ENCODE data around the gene RTL10. TPM values are rescaled to one million over a fixed set of nuclear protein-coding genes. Genes with fewer than 3 reads are reported as not detected.

Gene RTL10
- polyA plus RNA-seq, 1 experiment = 9.5 TPM

- DNase-seq (ENCODE audit: low read depth, low spot score) = no peak
- ChIA-PET POLR2A (no interaction called here), CTCF (interaction anchor here (0.7 kb wide), 1 partner anchor 69 kb away, joined by 3 read pairs; no protein-coding TSS in a partner anchor)
- Histone ChIP-seq H3K27ac (ENCODE audit: low read depth, low read length) (no peak overlapping the region), H3K4me3 (ENCODE audit: low read depth, low read length) (no peak overlapping the region), H3K27me3 (ENCODE audit: control insufficient read depth, insufficient read depth, low read length) (no peaks in the 10 kb centered on the region), H3K9me3 (ENCODE audit: control insufficient read depth, insufficient read depth, low read length) (no peaks in the 10 kb centered on the region; the same call in 1 of the 2 replicates)
- TF ChIP-seq CTCF (IDR thresholded peaks at IDR 0.05; ENCODE audit: low read depth, low read length) = no peak
Observed at GRCh38 chr22:19819911-19820879, 34.5 kb downstream of the RTL10 start.

GRCh38 chr22:19819208-19819910, 35.3 kb downstream of the RTL10 start:
- ChIA-PET POLR2A (no interaction called here), CTCF (no interaction called here)

GRCh38 chr22:19818324-19819207, 36.1 kb downstream of the RTL10 start:
- no peaks in the 10 kb centered on the region; the same call in 1 of the 2 replicates for H3K9me3 ChIP-seq (ENCODE audit: control insufficient read depth, insufficient read depth, low read length)
- H3K27me3 ChIP-seq (ENCODE audit: control insufficient read depth, insufficient read depth, low read length) = no peaks in the 10 kb centered on the region
- no peak for TF ChIP-seq CTCF (IDR thresholded peaks at IDR 0.05; ENCODE audit: low read depth, low read length)
- ChIA-PET CTCF (interaction anchor here (0.6 kb wide), 1 partner anchor 41 kb away, joined by 3 read pairs; no protein-coding TSS in a partner anchor), POLR2A (no interaction called here)
- H3K27ac ChIP-seq (ENCODE audit: low read depth, low read length) = no peak overlapping the region
- H3K4me3 ChIP-seq (ENCODE audit: low read depth, low read length) = no peak overlapping the region
- DNase-seq (ENCODE audit: low read depth, low spot score) = no peak

More at GRCh38 chr22:19819208-19819910, 35.3 kb downstream of the RTL10 start:
- TF ChIP-seq CTCF (IDR thresholded peaks at IDR 0.05; ENCODE audit: low read depth, low read length) = no peak
- H3K27me3 ChIP-seq (ENCODE audit: control insufficient read depth, insufficient read depth, low read length) = no peaks in the 10 kb centered on the region
- no peak for DNase-seq (ENCODE audit: low read depth, low spot score)
- no peak overlapping the region for H3K27ac ChIP-seq (ENCODE audit: low read depth, low read length)
- H3K9me3 ChIP-seq (ENCODE audit: control insufficient read depth, insufficient read depth, low read length) = no peaks in the 10 kb centered on the region; the same call in 1 of the 2 replicates
- H3K4me3 ChIP-seq (ENCODE audit: low read depth, low read length) = no peak overlapping the region

GRCh38 chr22:19816372-19817119, 38.1 kb downstream of the RTL10 start:
- H3K4me3 ChIP-seq (ENCODE audit: low read depth, low read length) = no peak overlapping the region
- no peaks in the 10 kb centered on the region for H3K27me3 ChIP-seq (ENCODE audit: control insufficient read depth, insufficient read depth, low read length)
- H3K27ac ChIP-seq (ENCODE audit: low read depth, low read length) = no peak overlapping the region
- H3K9me3 ChIP-seq (ENCODE audit: control insufficient read depth, insufficient read depth, low read length) = no peaks in the 10 kb centered on the region
- POLR2A ChIA-PET = no interaction called here
- DNase-seq (ENCODE audit: low read depth, low spot score) = no peak
- no peak for TF ChIP-seq CTCF (IDR thresholded peaks at IDR 0.05; ENCODE audit: low read depth, low read length)
- CTCF ChIA-PET = no interaction called here
